GM21737 (cell line): ENCODE data around the gene DHCR24.

ENCODE experiments used
- ATAC-seq: cut with Tn5 transposase; IDR thresholded peaks from one replicate; pipeline ENCODE4 v1.9.1; 2021; ENCODE audit warnings: mild to moderate bottlenecking, moderate library complexity; ENCODE audit not compliant: unreplicated experiment

Gene DHCR24

DNA sequence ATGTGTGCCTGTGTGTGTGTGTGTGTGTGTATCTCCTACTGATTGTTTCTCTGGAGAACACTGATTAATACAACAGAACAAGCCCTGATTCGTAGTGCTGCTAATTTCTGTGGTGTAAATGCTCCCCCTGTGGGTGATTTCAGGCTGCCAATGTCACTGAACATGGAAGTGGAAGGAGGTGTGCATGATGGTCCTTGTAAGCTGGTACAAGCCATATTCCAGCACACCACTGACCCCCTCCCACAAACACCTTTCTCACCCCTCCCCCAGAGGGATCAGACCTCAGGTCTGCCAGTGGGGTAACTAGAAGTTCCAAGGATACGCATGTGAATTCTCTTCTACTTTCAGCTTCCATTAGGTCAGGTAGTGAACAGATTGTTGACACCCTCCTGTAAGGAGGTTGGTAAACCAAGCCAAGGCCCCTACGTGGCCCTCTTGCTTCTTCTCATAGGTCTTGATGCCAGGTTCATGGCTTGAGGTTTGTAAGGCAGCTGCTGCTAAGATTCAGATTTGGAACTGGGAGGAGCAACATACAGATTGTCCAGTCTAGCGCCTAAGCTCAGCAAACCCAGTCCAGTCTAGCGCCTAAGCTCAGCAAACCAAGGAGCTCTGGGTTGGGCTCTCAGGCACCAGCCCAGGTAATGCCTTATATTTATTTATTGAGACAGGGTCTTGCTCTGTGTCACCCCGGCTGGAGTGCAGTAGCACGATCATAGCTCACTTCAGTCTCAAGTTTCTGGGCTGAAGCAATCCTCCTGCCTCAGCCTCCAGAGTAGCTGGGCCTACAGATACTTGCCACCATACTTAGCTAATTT is 38.7 kb downstream of the DHCR24 start:
- ATAC-seq = no peak

DNA sequence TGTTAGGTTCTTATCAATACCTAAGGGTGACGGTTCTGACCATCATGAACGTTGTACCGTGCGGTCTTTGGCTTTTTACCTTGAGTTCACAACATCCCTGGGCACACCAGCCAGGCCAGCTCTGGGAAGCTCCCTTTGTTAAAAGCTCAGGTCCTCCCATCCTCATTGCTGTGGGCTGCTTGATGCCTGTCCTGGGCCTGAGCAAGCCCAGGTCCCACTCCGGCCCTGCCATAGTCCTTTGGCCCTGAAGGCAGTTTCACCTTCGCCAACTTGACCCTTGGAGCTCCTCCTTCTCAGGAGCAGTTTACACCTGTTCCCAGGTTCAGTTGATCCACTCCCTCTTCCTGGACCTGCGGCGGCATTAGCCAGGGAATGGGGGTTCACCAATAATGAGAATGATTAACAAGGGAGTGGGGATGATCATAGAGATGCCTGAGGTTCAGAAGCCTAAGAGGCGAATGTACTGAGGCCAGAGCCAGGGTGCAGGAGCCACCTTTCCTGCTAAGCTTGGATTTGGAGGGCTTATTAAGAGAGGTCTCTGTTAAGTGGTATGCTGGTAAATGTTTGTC is 40.2 kb downstream of the DHCR24 start:
- no peak for ATAC-seq

DNA sequence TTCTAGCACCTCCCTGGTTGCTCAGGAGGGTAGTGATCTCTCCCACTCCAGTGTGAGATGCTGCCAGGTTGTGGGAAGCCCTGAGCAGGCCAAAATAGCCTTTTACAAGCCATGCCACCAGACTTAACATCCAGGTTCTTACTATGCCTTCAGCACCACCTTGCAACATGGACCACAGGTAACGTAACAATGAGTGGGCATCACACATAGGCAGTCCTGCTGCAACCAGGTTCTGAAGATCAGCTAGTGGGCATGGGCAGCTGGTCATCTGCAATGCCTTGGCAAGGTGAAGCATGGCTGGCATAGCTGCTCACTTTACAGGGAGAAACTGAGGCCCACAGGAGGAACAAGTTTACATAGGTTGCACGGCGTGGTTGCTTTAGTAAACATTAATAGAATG is 40.7 kb downstream of the DHCR24 start:
- ATAC-seq = no peak

DNA sequence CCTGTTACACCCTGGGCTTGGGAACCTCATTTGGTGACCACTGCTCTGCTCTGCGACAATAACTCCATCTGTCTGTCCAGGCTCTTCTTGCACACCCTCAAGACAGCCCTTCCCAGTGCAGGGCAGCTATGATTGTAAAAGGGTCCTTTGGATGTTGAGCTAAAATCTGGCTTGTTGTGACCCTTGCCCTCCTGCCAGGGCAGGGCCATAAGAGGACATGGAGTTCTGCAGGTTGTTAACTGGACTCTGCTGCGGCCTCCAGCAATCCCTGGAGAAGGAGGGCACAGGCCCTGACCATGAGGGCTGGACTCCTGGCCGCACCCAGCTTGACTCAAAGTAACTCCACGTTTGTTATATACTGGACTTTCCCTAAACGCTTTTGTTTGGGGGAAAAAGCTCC is 41.2 kb downstream of the DHCR24 start:
- no peak for ATAC-seq

DNA sequence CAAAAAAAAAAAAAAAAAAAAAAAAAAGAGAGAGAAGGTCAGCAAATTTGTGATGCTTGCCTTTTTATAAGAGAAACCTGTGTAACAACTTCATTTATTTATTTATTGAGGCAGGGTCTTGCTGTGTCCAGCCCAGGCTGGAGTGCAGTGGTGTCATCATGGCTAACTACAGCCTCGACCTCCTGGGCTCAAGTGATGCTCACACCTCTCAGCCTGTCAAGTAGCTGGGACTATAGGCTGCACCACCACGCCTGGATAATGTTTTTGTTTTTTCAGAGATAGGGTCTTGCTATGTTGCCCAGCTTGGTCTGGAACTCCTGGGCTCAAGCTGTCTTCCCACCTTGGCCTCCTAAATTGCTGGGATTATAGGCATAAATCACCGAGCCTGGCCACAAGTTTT is 42.4 kb downstream of the DHCR24 start:
- no peak for ATAC-seq

DNA sequence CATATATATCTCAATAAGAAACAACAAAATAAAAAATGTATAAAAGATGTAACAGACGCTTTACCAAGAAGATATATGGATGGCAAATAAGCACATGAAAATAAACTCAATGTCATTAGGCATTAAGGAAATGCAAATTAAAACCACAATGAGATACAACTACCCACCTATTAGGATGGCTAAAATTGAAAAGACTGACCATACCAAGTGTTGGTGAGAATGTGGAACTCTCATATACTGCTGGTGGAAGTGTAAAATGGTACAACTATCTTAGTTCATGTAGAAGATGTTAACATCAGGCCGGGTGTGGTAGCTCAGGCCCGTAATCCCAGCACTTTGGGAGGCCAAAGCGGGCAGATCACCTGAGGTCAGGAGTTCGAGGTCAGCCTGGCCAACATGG is 43.5 kb downstream of the DHCR24 start:
- ATAC-seq = no peak

DNA sequence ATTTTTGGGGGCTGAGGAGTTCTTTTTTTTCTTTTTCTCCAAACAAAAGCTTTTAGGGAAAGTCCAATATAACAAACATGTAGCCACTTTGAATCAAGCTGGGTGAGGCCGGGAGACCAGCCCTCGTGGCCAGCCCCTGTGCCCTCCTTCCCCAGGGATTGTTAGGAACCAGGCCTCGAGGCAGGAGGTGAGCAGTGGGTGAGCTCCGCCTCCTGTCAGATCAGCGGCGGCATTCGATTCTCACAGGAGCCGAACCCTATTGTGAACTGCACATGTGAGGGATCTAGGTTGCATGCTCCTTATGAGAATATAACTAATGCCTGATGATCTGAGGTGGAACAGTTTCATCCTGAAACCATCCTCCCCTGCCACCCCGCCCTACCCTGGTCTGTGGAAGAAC is 44.0 kb downstream of the DHCR24 start:
- no peak for ATAC-seq

DNA sequence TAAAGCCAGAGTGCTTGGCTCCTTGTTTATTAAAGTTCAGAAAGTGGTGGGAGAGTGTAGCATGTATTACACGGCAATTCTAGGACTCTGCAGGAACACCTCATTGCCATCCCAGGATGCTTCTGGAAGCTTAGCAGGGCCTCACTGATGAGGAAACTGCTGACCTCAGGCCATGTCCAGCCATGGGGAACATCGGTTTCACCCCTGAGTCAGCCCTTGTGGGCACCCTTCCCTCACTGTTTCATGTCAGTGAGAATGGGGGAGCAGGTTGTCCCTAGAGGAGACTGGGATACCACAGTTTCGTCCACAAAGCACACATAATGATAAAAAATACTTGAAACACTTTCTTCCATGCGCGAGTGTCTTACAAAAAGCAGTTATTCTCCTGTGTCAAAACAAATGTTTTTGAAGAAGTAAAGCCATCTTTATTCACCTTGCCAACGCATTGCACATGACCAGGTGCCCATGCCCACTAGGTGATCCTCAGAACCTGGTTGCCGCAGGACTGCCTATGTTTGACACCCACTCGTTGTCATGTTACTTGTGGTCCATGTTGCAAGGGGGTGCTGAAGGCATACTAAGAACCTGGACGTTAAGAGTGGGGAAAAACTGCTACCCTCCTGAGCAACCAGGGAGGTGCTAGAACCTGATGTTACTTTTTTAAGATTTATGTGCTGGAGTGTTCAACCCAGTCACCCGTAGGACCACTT is 44.6 kb downstream of the DHCR24 start:
- ATAC-seq = no peak

DNA sequence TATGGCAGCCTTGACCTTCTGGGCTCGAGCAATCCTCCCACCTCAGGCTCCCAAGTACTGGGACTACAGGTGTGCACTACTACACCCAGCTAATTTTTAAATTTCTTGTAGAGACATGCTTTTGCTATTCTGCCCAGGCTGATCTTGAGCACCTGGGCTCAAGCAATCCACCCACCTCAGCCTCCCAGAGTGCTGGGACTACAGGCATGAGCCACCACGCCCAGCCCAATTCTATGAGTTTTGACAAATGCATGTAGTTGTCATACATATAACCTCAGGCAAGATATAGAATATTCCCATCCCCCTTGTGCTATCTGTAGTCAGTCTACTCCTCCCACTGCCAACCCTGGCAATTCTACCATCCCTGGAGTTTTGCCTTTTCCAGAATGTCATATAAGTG is 47.2 kb downstream of the DHCR24 start:
- ATAC-seq = no peak

DNA sequence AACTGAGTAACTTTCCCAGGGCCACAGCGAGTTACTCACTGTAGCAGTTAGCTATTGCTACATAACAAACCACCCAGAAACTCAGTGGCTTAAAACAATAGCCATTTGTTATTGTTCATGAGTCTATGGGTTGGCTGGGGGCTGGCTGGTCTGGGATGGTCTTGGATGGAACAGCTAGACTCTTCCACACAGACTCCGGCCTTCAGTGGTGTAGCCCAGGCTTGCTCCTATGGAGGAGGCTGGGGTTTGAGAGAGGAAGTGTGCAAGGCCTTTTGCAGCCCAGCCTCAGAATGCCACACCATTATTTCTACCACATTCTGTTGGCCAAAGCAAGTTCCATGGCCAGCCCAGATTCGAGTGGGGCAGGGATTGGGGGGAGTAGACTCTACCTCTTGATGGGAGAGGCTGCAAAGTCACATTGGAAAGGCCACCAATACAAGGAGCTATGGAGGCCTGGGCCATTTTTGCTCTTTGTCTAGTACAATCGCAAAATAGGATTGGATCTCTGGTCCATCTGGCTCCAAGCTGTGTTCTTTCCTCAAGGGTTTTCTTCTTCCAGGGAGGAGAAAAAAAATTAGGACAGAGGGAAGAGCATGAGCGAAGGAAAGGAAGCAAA is 48.3 kb downstream of the DHCR24 start:
- ATAC-seq = no peak

DNA sequence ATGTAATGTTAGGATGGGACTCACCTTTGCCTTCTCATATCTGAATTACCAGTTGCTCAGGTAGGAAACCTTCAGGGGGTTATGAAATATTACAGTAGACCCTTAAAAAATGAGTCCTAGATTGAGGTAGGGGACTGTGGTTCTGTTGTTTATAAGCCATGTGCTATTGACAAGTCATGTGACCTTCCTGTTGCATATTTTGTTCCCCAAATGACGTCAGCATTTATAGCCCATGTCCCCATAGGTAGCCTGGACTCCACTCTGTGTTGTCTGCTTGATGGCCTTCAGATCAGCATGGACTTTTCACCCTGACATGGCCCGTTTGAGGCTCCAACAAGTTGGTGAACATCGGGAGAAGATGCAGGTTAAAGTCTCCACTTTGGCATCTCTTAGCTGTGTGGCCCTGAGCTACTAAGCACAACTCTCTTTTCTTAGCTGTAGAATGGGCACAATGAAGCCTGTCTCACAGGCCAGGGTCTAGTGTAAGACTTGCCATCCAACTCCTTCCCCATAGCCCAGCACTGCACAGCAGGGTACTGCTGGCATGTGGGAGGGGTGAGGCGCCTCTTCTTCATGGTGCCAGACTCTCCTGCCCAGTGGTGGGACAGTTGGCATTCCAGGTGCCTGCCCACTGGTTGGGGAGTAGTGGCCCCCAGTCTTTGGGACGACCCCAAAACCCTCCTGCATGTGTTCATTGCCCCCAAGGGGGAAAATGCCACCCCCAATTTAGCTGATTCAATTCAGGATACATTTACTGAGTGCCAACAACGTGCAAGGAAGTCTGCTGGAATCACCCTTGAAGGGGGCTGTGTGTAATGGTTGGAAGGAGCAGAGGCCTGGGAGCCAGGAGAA is 49.8 kb downstream of the DHCR24 start:
- no peak for ATAC-seq

DNA sequence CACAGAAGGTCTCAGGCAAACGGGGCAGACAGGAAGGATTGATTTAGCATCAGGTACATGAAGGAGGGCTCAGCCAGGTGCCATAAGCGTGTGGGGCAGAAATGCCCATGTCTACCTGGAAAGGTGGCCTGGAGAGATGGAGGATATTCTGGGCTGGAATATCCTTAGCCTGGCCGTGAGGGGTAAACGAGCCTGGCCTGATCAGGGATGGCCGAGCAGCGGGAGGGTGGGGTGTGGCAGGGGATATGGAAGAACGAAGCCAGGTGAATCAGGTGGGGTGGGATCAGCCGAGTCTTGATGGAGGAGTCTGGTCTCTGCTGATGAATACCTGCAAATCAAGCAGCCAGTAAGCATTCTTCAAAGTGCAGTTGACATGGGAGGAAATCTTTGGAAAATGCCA is 50.4 kb downstream of the DHCR24 start:
- ATAC-seq = no peak

DNA sequence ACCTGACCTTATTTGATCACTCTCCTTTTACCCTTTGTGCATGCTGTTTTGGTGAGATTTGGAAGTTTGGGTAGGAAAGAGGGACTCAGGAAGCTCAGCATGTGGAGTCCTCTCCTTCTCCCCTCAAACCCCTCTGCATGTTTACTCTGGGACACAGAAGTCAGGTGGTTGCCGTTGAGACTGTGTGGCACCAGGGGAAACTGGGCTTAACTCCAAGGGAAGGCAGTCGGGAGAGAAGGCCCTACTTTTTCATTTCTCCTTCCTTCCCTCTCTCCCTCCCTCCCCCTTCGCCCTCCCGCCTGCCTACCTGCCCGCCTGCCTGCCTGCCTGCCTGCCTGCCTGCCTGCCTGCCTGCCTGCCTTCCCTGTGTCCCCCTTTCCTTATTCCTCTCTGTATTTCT is 51.0 kb downstream of the DHCR24 start:
- no peak for ATAC-seq

DNA sequence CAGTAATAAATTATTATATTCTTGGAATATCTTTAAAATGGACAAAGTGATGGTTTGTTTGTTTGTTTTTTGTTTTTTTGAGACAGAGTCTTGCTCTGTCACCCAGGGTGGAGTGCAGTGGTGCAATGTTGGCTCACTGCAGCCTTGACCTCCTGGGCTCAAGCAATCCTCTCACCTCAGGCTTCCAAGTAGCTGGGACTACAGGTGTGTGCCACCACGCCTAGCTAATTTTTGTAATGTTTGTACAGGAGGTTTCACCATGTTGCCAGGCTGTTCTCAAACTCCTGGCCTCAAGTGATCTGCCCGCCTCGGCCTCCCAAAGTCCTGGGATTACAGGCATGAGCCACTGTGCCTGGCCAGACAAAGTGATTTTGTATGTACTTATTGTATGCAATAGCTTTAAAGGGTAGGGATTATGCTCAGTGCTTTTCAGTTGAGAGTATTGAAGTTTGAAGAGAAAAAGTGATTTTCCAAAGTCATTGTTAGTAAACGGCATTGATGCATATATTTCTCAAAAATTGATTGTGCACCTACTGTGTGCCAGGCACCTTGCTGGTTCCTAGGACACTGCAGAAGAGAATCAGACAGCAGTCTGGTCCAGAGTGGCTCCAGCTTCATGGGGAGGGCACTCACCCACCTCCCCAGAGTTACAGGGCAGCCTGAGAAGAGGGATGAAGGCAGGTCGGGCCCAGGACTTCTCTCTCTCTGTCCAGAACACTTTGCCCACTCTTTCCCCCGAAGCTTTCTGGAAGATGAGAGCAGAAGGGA is 51.7 kb downstream of the DHCR24 start:
- ATAC-seq = no peak

DNA sequence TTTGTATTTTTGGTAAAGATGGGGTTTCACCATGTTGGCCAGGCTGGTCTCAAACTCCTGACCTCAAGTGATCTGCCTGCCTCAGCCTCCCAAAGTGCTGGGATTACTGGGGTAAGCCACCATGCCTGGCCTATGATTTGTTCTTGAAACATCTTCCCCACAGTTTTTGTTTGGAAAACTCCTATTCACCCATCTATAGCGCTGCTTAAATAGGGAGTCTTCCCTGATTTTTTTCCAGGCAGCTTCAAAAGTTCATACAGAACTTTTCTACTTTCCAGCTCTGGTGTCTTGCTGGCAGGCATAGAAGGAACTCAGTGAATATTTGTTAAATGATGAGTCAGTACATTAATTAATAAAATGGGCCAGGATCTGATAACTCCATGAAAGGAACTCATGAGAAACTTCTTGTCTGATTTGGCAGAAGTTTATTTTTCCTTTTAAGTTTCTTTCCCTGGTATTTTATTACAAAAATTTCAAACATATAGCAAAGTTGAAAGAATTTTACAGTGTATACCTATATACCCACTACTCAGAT is 52.9 kb downstream of the DHCR24 start:
- no peak for ATAC-seq

DNA sequence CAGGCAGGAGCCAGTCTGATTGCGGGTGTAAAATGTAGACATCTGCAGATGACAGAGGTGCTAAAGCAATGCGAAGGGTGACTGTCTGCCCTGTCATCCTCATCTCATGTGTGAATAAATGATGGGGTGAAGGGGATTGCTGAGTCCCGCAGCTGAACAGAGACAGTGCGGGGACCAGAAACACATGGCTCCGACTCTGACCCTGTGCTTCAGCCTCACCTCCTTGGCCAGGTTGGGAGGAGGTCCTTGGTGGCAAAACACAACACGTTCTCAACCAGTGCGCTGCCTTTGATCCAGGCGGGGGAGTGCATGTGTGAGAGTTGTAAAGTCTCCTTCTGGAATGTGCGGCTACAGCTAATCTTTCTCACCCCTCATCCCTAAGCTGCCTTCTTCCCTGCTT is 53.9 kb downstream of the DHCR24 start:
- no peak for ATAC-seq

DNA sequence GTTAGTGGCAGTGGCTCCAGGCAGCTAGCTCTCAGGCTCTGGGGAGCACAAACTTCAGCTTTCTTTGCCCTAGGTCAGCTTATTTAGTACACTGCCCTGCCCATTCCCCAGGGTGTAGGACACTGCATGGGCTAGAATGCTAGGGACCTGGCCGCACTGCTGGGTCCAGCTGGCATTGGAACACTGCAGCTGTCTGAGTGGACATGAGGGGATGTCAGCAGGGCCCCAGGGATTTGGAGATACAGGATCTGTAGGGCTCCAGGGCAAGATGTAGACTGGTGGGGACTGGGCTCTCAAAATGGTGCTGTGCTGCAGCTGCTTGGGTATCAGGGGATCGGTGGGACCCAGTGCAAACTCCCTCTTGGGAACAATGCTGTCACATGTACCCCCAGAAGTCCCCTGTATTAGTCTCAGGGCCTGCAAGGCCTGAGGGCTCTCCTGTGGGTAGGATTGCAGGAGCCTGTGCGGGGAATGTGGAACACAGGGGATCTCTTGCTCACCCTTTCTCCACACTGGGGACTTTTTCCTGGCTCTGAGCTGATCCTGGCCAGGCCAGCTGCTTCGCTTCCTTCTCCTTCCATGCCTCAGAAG is 60.7 kb downstream of the DHCR24 start:
- ATAC-seq = no peak

DNA sequence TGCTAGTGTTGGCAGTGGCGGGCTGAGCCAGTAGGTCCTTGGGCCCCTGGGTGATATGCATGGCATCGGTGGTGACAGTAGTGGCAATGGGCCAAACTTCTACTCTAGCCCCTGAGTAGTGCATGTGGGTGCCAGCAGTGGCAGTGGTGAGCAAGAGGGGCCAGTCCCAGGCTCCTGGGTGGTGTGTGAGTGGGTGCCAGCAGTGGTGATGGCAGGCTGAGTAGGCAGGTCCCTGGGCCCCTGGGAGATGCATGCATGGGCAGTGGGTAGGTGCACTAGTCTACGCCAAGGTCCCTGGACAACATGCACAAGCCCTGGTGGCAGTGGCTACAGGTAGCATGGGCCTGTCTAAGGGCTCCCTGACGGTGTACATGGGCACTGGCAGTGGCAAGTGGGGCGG is 61.3 kb downstream of the DHCR24 start:
- ATAC-seq = no peak

DNA sequence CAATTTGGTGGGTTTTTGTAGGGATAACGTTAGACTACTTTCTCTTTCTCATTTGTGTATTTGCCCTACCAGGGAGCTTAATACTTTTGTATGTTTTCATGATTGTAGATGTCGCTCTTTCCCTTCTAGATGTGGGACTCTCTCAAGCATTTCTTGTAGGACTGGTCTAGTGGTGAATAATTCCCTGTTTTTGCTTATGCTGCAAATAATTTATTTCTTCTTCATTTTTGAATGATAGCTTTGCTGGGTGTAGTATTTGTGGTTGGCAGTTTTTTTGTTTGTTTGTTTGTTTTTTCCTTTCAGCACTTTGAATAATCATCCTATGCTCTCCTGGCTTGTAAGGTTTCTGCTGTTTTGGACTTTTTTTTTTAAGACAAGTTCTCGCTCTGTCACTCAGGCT is 63.3 kb downstream of the DHCR24 start:
- ATAC-seq = no peak

DNA sequence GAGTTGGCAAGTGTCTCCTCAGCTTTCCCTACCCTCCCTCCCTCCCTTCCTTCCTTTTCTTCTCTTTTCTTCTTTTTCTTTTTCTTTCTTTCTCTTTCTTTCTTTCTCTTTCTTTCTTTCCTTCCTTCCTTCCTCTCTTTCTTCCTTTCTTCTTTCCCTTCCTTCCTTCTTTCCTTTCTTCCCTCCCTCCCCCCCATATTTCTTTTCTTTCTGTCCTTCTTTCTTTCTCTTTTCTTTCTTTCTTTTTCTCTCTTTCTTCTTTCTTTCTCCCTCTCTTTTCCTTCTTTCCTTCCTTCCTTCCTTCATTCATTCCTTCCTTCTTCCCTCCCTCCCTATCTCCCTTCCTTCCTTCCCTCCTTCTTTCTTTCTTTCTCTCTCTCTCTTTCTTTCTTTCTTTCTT is 67.3 kb downstream of the DHCR24 start:
- ATAC-seq = no peak
